HUES6 (cell line): ENCODE measurements around the gene CCDC142.
"Not testable (repeated sequence)": the region's sequence is repeated elsewhere in the genome, so short reads cannot be mapped to it uniquely, and the experiment has no call there.

ENCODE experiments used
- H3K27ac ChIP-seq: 2 replicates; pipeline ENCODE4 v1.7.0; 2013; ENCODE audit warnings: low read depth, mild to moderate bottlenecking, low read length, inconsistent platforms
- H3K27me3 ChIP-seq: 2 replicates; pipeline ENCODE4 v1.6.1; 2013; ENCODE audit warnings: low read length; ENCODE audit not compliant: control insufficient read depth, insufficient read depth
- H3K36me3 ChIP-seq: 2 replicates; pipeline ENCODE4 v1.6.1; 2013; ENCODE audit warnings: low read length; ENCODE audit not compliant: control insufficient read depth, insufficient read depth
- H3K4me1 ChIP-seq: 2 replicates; pipeline ENCODE4 v1.6.1; 2013; ENCODE audit warnings: low read length; ENCODE audit not compliant: control insufficient read depth, insufficient read depth
- H3K4me3 ChIP-seq: 2 replicates; pipeline ENCODE4 v1.5.1; 2013; ENCODE audit warnings: low read depth, low read length
- H3K9ac ChIP-seq: one replicate; pipeline ENCODE4 v1.6.1; 2013; ENCODE audit warnings: mild to moderate bottlenecking, low read length
- H3K9me3 ChIP-seq: 2 replicates; pipeline ENCODE4 v1.6.1; 2013; ENCODE audit warnings: low read depth, low read length; ENCODE audit not compliant: control insufficient read depth, insufficient read depth

CCDC142 gene

DNA sequence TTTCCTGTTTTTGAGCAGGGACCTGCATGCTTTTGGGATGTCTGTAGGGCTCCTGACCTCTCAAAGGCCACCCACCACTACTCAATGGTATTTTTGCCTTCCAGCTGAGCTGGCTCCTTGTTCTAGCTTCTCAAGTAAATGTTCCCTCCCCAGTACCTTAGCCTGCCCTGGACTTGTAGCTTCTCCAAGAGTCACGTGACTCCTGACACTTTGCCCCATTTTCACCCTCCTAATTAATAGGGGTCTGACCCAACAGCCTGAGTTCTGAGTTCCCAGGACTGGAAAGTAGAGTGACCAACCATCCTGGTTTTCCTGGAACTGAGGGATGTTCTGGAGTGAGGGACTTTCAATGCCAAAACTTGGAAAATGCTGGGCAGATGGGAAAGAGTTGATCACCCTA is 12.6 kb upstream of the CCDC142 start:
- H3K9ac ChIP-seq = no peak overlapping the region
- peaks cover 21% of the 10 kb centered on the region for H3K4me1 ChIP-seq
- peaks cover 55% of the 10 kb centered on the region for H3K27me3 ChIP-seq
- H3K27ac ChIP-seq = no peak overlapping the region
- H3K9me3 ChIP-seq = no peaks in the 10 kb centered on the region
- H3K36me3 ChIP-seq = peaks cover 41% of the 10 kb centered on the region
- no peak overlapping the region for H3K4me3 ChIP-seq

DNA sequence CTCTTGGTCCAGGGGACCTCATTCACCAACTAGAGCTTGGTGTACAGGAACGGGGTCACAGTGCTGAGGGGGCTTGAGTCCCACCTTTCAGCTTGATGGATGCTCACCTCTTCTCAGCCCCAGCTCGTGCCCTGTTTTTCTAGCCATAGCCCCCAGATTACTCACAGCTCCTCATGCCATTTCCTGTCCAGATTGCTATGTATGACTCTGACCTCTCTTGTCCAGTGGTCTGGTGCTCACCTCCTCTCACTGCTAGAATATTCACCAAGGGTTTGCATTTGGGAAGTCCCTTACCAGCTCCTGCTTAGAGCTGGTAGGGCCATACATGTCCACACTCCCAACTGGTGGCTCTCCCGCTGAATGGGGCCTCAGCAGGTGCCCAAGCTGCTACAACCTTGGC is 10.7 kb upstream of the CCDC142 start:
- peaks cover 7% of the 10 kb centered on the region for H3K4me1 ChIP-seq
- no peak overlapping the region for H3K4me3 ChIP-seq
- no peak overlapping the region for H3K27ac ChIP-seq
- peaks cover 46% of the 10 kb centered on the region for H3K36me3 ChIP-seq
- H3K9ac ChIP-seq = no peak overlapping the region
- H3K9me3 ChIP-seq = no peaks in the 10 kb centered on the region
- H3K27me3 ChIP-seq = peaks cover 36% of the 10 kb centered on the region

DNA sequence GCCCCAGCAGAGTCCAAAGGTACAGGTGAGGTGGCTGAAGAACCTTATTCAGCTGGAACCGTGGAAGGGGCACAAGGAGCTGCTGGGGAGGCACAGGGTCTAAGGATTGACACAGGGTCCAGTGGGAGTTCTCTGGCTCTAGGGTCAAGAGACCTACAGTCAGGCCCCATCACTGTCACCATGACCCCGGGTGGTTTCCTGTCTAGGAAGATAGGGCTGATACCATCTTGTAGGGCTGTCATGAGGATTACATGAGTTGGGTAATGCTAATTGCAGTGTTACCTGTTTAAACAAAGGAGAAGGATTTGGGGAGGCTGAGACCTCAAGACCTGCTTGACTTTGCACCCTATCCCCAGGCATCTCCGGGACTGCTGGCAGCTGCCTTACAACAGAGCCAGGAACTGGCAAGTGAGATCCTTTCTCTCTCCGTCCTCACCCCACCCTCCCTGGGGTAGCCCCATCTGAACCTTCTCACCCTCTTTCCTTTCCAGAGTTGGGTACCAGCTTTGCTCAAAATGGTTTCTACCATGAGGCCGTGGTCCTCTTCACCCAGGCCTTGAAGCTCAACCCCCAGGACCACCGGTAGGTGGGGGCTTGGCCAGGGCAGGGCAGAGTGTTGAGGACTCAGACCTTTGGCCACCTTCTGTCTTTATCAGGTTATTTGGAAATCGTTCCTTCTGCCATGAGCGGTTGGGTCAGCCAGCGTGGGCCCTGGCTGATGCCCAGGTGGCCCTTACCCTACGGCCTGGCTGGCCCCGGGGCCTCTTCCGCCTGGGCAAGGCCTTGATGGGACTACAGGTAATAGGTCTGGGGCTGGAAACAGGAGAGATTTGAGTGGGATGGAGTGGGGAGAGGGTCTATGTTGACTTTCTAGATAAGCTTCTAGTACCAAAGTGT is 9.1 kb upstream of the CCDC142 start:
- no peak overlapping the region for H3K9ac ChIP-seq
- peaks cover 48% of the 10 kb centered on the region for H3K36me3 ChIP-seq

DNA sequence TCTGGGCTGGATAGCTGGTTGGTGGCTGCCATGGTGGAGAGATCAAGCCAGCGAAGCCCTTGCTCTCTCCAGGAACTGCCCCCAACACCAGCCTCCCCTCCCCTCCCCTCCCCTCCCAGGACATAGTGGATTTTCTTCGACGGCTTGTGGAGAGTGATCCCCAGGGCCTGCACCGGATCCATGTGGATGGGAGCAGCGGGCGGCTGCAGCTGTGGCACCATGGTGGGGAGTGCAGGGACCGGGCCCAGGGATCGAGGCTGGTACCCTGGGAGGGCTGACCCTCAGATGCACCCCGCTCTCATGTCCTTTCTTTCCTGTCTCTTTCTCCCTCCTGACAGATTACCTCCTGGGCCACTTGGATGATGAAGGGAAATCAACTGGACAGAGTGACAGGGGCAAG is 7.1 kb upstream of the CCDC142 start:
- Histone ChIP-seq H3K36me3 (peaks cover 58% of the 10 kb centered on the region), H3K4me3 (no peak overlapping the region), H3K27ac (no peak overlapping the region), H3K9me3 (no peaks in the 10 kb centered on the region), H3K4me1 (no peaks in the 10 kb centered on the region), H3K9ac (no peak overlapping the region), H3K27me3 (0 out of 2 replicates have a peak, but pooled peaks cover under 1% of the 10 kb centered on the region)

More for the DNA sequence above, 9.1 kb upstream of the CCDC142 start:
- peaks cover 19% of the 10 kb centered on the region for H3K27me3 ChIP-seq
- H3K27ac ChIP-seq = no peak overlapping the region
- H3K4me3 ChIP-seq = no peak overlapping the region
- no peaks in the 10 kb centered on the region for H3K9me3 ChIP-seq
- H3K4me1 ChIP-seq = no peaks in the 10 kb centered on the region

DNA sequence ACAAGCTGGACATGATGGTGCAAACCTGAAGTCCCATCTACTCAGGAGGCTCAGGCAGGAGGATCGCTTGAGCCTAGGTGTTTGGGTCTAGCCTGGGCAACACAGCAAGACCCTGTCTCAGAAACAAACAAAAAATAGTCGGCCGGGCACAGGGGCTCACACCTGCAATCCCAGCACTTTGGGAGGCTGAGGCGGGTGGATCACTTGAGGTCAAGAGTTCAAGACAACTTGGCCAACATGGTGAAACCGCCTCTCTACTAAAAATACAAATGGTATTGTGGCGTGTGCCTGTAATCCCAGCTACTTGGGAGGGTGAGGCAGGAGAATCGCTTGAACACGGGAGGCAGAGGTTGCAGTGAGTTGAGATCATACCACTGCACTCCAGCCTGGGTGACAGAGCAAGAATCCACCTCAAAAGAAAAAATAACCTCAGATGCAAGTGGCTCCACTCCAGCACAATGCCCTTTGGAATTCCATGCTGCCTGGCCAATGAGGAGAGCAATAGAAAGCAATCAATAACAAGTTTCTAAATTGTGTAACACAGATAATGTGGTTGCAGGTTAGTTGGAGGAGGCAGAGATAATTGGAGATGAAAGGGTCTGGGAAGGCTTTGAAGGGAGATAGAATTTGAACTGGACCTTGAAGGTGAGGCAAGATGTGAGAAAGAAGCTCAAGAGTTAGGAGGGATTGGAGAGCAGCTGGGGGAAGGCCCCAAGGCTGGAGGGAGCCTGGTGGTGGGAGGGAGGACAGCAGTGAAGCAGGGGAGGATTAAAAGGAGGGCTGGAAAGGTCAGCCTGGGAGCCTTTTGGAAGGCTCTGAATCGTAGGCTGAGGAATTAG is 6.1 kb upstream of the CCDC142 start:
- peaks cover 51% of the 10 kb centered on the region for H3K36me3 ChIP-seq
- no peak overlapping the region for H3K4me3 ChIP-seq
- no peaks in the 10 kb centered on the region for H3K4me1 ChIP-seq
- H3K9ac ChIP-seq = no peak overlapping the region
- H3K27ac ChIP-seq = no peak overlapping the region
- H3K27me3 ChIP-seq = no peaks in the 10 kb centered on the region
- H3K9me3 ChIP-seq = no peaks in the 10 kb centered on the region

DNA sequence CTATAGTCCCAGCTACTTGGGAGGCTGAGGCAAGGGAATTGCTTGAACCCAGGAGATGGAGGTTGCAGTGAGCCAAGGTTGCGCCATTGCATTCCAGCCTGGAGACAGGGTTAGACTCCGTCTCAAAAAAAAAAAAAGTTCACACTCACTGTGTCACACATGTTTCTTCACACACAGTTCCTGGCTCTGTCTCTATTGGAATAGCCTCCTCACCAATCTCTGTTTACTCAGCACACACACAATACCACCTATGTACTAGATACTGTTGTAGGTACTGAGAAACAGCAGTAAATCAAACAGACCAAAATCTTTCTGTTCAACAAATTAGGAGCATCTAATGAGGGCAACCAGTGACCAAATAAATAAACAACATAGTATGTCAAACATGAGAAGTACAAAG is 3.3 kb upstream of the CCDC142 start:
- H3K4me3 ChIP-seq = no peak overlapping the region
- peaks cover 25% of the 10 kb centered on the region for H3K36me3 ChIP-seq
- H3K27ac ChIP-seq = no peak overlapping the region
- H3K4me1 ChIP-seq = peaks cover 5% of the 10 kb centered on the region; the same call in 1 of the 2 replicates
- no peaks in the 10 kb centered on the region for H3K27me3 ChIP-seq
- no peaks in the 10 kb centered on the region for H3K9me3 ChIP-seq
- H3K9ac ChIP-seq = no peak overlapping the region

DNA sequence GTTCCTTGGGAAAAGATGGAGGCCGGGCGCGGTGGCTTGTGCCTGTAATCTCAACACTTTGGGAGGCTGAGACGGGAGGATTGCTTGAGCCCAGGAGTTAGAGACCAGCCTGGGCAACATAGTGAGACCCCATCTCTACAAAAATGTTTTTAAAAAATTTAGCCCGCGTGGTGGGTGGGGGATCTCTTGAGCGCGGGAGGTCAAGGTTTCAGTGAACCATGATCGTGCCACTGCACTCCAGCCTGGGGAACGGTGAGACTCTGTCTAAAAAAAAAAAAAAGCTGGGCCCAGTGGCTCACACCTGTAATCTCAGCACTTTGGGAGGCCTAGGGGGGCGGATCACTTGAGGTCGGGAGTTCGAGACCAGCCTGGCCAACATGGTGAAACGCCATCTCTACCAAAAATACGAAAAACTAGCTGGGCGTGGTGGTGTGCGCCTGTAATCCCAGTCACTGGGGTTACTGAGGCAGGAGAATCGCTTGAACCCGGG is 922 bp upstream of the CCDC142 start:
- not testable (repeated sequence) for H3K4me1 ChIP-seq, H3K27me3 ChIP-seq, H3K27ac ChIP-seq, H3K9me3 ChIP-seq
- Histone ChIP-seq H3K9ac (peak overlapping the region; percentile 85), H3K4me3 (peak overlapping the region; percentile 96), H3K36me3 (peaks cover 28% of the 10 kb centered on the region)

DNA sequence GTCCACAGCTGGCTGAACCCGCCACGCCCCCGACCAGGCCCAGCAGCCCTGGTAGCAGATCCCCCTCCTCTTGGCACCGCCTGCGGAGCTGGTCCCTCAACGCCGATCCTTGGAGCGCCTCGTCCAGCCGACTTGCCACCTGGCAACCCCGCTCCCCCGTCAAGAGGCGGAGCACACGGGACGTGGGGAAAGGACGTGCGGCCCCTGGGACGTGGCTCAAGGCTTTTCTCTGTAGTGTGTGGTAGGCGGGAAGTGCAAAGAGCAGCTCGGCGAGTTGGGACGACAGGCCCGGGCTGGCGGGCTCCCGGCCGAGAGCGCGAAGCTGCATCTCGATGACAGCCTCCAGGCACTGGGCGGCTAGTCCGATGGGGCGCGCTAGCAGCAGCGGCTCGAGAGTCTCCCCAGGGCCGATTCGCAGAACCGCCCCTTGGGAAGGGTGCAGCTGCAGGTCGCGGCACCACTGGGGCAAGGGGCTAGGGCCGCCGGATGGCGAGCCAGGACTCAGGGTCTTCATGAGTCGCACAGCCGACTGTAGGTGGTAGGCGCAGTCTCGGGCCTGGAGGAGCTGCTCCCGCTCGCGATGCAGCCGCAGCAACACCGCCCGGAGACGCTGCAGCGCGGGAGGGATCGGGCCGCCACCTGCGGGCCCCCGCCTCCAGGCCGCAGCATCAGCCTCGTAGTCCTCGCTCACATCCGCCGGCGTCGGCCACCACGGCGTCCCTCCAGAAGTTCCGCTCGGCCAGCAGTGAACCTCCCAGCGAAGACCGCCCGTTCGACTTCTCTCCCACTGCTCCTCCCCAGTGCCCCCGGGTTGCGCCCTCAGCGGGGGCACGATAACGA is 617 bp downstream of the CCDC142 start:
- H3K36me3 ChIP-seq = peaks cover 33% of the 10 kb centered on the region
- H3K4me3 ChIP-seq = peak overlapping the region; percentile 96
- H3K4me1 ChIP-seq = peaks cover 5% of the 10 kb centered on the region; the same call in 1 of the 2 replicates
- H3K27me3 ChIP-seq = no peaks in the 10 kb centered on the region
- H3K9me3 ChIP-seq = no peaks in the 10 kb centered on the region
- peak overlapping the region; percentile 71; the same call in 1 of the 2 replicates for H3K27ac ChIP-seq
- H3K9ac ChIP-seq = peak overlapping the region; percentile 85

DNA sequence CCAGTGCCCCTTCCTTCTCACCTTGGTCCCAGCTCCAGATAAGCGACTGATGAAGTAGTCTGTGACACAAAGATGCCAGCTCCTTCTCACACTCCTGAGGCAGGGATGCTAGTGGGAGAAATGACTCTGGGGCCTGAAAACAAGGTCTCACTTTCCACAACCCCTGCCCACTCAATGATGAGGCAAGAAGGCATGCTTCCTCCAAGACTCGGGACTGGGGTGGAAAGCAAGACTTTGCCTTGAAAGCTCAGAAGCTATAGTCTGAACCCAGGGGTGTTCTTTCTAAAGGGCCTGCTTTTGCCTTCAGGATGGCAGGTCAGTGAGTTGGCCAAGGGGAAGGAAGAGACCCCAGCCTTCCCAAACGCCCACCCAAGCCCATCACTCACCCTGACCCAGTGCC is 1.4 kb downstream of the CCDC142 start:
- Histone ChIP-seq H3K4me3 (peak overlapping the region; percentile 96), H3K27me3 (no peaks in the 10 kb centered on the region), H3K9ac (peak overlapping the region; percentile 85), H3K36me3 (peaks cover 30% of the 10 kb centered on the region), H3K27ac (no peak overlapping the region), H3K4me1 (peaks cover 5% of the 10 kb centered on the region; the same call in 1 of the 2 replicates), H3K9me3 (no peaks in the 10 kb centered on the region)

DNA sequence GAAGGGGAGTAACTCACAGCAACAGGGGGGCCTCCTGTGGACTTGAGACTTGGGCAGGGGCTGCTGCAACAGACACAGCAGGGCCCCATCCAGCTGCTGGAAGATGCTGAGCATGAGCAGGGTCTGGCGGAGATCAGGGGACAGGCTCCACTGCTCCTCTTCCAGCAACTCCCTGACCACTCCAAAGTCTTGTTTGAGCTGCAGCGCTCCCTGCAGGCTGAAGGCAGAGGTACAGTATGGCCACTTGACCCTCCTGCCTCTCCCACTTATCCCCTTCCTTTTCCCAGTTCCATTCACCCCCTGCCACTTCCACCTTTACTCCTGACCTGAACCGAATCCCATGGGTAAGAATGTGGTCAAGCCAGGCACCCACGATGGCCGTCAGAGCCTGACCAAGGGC is 7.9 kb downstream of the CCDC142 start:
- Histone ChIP-seq H3K9me3 (no peaks in the 10 kb centered on the region), H3K4me1 (no peaks in the 10 kb centered on the region), H3K27me3 (no peaks in the 10 kb centered on the region), H3K27ac (no peak overlapping the region), H3K4me3 (no peak overlapping the region), H3K36me3 (peaks cover 24% of the 10 kb centered on the region), H3K9ac (no peak overlapping the region)
